ENCODE results near the gene OR5D18.
"Not testable (repeated sequence)": the region's sequence is repeated elsewhere in the genome, so short reads cannot be mapped to it uniquely, and the experiment has no call there.

Gene OR5D18

GRCh38 chr11:55819330-55819729, at the start of gene OR5D18:
OR5D18 (plus strand) TSS chr11:55819630; CDS start chr11:55819630, 0 bp downstream.
- no peak for DNase-seq

- DNase-seq, result no peak
Observed at GRCh38 chr11:55773138-55773537, 46.3 kb upstream of the OR5D18 start, which contains the start of gene OR5D13. OR5D13 (plus strand) TSS chr11:55773438; CDS start chr11:55773438, 0 bp downstream.

- no peak for DNase-seq
Observed at GRCh38 chr11:55791606-55792005, 27.8 kb upstream of the OR5D18 start.

DNA sequence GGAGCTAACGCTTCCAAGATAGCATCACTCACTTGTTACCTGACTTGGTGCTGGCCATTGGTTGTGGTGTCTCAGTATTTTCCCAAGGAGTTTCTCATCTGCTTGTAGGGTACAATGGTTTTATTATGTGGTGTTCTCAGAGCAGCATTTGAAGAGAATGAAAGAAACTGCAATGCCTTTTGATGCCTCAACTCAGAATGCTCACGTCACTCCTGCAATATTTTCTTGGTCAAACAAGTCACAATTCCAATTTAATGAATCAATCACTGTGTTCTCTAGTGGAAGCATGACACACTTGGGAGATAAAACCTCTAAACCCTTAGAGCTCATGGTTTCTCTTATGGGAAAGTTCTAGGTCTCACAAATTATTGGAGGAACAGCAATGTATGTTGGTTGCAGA, 26.1 kb upstream of the OR5D18 start:
- DNase-seq, result no peak

DNA sequence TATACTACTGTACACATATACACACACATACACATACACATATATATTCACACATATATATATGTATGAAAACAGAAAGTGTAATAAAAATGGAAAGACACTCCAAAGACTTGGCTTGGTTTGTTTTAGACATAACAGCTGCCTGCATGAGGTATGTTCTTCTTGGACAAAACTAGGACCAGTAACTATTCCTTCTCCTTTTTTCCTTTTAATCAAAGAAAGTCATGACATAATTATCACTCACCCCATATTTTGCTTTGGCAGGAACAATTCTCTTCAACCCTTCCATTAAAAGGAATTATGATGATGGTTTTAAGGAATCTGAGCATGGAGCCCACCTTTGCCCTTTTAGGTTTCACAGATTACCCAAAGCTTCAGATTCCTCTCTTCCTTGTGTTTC, 24.2 kb upstream of the OR5D18 start, which contains the start of gene OR5D14:
TSS of gene OR5D14 (plus strand) at position 301 of the 400 bp plus-strand sequence. CDS start at position 301, 0 bp downstream.
- no peak for DNase-seq

GRCh38 chr11:55806248-55806647, 13.2 kb upstream of the OR5D18 start:
- DNase-seq, result no peak

DNA sequence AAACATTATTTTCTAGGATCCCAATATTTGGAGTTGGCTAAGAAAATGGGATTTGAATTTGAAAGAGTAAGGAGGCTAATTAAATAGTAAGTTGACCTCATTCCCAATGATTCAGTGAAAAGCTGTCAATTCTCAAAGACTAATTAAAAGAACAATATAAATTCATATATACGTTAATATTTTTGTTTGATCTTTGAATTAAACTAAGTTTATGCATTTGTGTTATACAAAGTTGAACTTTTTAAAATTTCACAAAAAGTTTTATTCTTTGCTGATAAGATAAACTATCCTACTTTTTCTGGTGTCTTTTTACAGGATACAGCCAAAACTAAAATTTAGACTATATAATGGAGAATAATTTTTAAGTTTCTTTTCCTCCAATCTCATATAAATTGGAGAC, 8.4 kb upstream of the OR5D18 start, which contains the start of gene OR5L1:
TSS of gene OR5L1 (plus strand) at position 301 of the 400 bp plus-strand sequence. CDS start 100 bp downstream, outside the sequence.
- DNase-seq, result no peak

DNA sequence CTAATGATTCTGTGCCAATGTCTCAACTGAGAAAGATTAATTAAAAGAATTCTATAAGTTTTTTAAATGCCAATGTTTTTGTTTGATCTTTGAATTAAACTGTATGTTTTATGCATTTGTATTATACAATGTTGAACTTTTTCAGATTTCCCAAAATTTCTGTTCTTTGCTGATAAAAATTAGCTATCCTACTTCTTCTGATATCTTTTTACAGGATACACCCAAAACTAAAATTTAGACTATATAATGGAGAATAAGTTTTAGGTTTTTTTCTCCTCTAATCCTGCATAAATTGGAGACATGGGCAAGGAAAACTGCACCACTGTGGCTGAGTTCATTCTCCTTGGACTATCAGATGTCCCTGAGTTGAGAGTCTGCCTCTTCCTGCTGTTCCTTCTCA, 7.5 kb downstream of the OR5D18 start, which contains the start of gene OR5L2:
TSS of gene OR5L2 (plus strand) at position 301 of the 400 bp plus-strand sequence. CDS start at position 301, 0 bp downstream.
- no peak for DNase-seq

DNA sequence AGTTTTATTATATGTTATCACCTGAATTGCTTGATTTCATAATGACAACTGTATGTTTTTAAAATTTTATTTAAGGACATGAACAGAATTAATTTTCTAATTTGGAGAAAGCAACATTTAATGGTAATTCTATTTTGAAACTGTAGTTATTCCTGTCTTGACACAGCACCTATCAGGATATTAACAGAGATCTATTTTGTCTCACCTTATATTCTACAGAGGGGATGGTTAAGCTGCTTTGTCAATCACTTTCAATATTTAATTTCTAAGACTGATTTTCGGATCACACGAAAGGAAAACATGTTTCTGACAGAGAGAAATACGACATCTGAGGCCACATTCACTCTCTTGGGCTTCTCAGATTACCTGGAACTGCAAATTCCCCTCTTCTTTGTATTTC, 19.0 kb downstream of the OR5D18 start, which contains the start of gene OR5D16:
TSS of gene OR5D16 (plus strand) at position 301 of the 400 bp plus-strand sequence. CDS start at position 301, 0 bp downstream.
- no peak for DNase-seq

GRCh38 chr11:55847453-55847852, 28.0 kb downstream of the OR5D18 start:
- no peak for DNase-seq

GRCh38 chr11:55849037-55849436, 29.6 kb downstream of the OR5D18 start:
- DNase-seq, result no peak

DNA sequence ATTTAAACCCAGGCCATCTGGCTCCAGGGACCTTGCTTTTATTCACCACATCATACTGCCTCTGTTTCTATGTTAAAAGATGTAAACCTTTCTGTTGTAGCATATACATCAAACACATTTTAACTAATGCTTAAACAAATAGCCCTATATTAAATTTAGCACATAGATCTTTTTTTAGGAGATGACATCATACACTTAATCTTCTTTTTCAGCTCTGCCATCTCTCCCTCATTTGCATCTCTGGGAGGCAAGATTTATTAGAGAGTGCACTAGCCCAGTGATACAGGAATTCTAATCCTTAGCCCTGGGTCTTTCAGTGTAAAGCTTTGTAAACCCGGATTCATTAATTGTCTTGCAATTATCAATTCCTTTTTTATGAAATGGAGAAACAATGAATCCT, 32.7 kb downstream of the OR5D18 start:
- no peak for DNase-seq

GRCh38 chr11:55854704-55855103, 35.3 kb downstream of the OR5D18 start:
- DNase-seq, result no peak

DNA sequence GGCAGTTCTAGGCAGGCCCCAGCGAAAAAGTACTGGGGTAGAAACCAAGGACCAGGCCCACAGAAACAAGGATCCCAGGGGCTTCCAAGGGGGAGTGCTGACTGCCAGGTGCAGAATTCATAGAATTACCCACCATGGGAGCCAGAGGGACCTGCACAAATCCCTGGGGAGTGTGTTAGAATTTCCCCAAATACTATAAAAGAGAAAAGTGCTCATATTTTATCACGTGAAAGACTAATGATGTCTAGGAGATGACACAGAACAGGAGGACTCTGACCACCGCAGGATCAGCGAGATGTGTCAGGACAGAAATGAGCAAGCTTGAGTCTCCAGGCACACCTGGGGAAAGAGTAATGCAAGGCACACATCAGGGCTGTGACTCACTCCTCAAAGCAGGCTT, 47.9 kb downstream of the OR5D18 start:
- DNase-seq, result not testable (repeated sequence)
